Ramos (cell line): ENCODE measurements around the gene SLC16A4.
"Not testable (repeated sequence)": the region's sequence is repeated elsewhere in the genome, so short reads cannot be mapped to it uniquely, and the experiment has no call there.

Experiments
- in situ Hi-C: fragments of 300-500 bp; cut with MboI; formaldehyde crosslinking; loops from one replicate; pipeline ENCODE4 v1.14.3; 2022; ENCODE audit warnings: low sequenced_read_pairs; ENCODE audit not compliant: unreplicated experiment

Gene SLC16A4

GRCh38 chr1:110390692-110391245 is at the start of gene SLC16A4:
Gene SLC16A4 (minus strand): TSS chr1:110391026. CDS start chr1:110389323, 1,703 bp downstream.
- in situ Hi-C loops = no loop called here

- in situ Hi-C loops = not testable (repeated sequence)
Observed at GRCh38 chr1:110439873-110440272, 49.0 kb upstream of the SLC16A4 start.

GRCh38 chr1:110438893-110439292 is 48.1 kb upstream of the SLC16A4 start:
- in situ Hi-C loops = no loop called here

- in situ Hi-C loops = not testable (repeated sequence)
Observed at GRCh38 chr1:110437645-110438299, 46.9 kb upstream of the SLC16A4 start.

- in situ Hi-C loops = no loop called here
Observed at GRCh38 chr1:110436635-110437034, 45.8 kb upstream of the SLC16A4 start.

GRCh38 chr1:110434946-110435345 is 44.1 kb upstream of the SLC16A4 start:
- in situ Hi-C loops = no loop called here

- in situ Hi-C loops = no loop called here
Observed at GRCh38 chr1:110433803-110434202, 43.0 kb upstream of the SLC16A4 start.

GRCh38 chr1:110433213-110433612 is 42.4 kb upstream of the SLC16A4 start:
- in situ Hi-C loops = no loop called here

GRCh38 chr1:110430901-110431300 is 40.1 kb upstream of the SLC16A4 start:
- in situ Hi-C loops = no loop called here

- in situ Hi-C loops = no loop called here
Observed at GRCh38 chr1:110430366-110430765, 39.5 kb upstream of the SLC16A4 start.

- in situ Hi-C loops = no loop called here
Observed at GRCh38 chr1:110428946-110429345, 38.1 kb upstream of the SLC16A4 start.

GRCh38 chr1:110426854-110427253 is 36.0 kb upstream of the SLC16A4 start:
- in situ Hi-C loops = no loop called here

- in situ Hi-C loops = no loop called here
Observed at GRCh38 chr1:110425612-110426152, 34.9 kb upstream of the SLC16A4 start.

GRCh38 chr1:110424699-110425611 is 34.1 kb upstream of the SLC16A4 start:
- in situ Hi-C loops = no loop called here

GRCh38 chr1:110420874-110421793 is 30.3 kb upstream of the SLC16A4 start:
- in situ Hi-C loops = no loop called here

- in situ Hi-C loops = no loop called here
Observed at GRCh38 chr1:110420023-110420662, 29.3 kb upstream of the SLC16A4 start.

- in situ Hi-C loops = no loop called here
Observed at GRCh38 chr1:110418729-110419128, 27.9 kb upstream of the SLC16A4 start.

GRCh38 chr1:110413045-110413444 is 22.2 kb upstream of the SLC16A4 start:
- in situ Hi-C loops = not testable (repeated sequence)

- in situ Hi-C loops = no loop called here
Observed at GRCh38 chr1:110412576-110412975, 21.8 kb upstream of the SLC16A4 start.
